ENCODE data around the gene BCAP29.
"Not testable (repeated sequence)": the region's sequence is repeated elsewhere in the genome, so short reads cannot be mapped to it uniquely, and the experiment has no call there.

The BCAP29 gene

DNA sequence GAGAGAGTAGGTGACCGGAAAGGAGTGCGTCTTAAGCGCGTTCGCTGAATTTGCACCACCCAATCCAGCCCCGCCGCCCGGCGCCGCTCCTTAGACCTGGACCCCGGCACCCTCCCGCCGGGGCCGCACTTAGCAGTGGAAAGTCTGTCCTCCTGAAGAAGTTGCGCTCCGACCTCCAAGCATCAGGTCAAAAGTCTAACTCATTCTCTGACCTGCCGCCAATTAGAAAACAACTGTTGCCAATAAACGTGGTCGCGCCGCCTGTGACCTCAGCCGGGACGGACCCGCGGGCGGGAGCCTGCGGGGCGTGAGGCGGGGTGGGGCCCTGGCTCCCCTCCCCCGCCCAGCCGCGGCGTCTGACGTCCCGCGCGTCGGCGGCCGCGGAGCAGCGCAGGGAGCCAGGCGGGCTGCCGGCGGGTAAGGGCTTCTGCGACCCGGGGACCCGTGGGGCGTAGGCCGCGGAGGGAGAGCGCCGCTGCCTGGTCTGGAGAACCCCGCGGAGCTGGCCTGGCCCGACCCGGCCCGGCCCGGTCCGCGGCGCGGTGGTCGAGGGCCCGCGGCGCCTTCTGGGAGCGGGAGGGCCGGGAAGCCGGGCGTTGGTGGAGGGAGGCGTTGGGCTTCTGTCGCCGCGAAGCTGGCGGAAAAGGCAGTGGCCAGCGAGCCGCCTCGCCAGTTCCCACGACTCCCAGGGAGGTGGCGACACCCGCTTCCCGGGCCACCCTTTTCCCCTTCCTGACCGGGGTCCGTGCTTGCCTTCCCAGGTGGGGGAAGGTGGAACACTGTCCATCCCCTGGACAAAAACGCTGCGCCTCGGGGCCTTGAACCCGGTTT lies at the start of gene BCAP29:
Gene BCAP29 (plus strand): TSS at position 362 of the 831 bp plus-strand sequence. CDS start 527 bp downstream, outside the sequence.
- DNase-seq (ENCODE audit: low read depth) = peak; percentile 25

DNA sequence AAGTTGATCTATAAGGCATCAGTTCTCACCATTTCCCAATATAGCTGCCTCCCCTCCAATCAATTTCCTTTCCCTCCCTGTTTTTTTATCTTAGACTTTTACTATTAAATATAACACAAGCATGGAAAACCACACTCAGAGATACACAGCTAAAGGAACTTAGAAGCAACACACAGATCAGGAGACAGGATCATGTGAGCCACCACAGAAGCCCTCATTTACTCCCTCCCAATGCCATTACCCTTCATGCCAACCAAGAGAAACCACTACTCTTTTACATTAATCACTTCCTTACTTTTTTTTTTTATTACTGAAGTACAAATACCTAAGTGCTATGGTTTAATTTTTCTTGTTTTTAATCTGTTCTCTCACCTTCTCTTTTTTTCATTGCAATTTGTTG lies 49.3 kb upstream of the BCAP29 start:
- DNase-seq (ENCODE audit: low read depth) = no peak

- no peak for DNase-seq (ENCODE audit: low read depth)
These were observed 45.9 kb upstream of the BCAP29 start for GRCh38 chr7:107534139-107534538.

GRCh38 chr7:107537228-107537627 lies 42.8 kb upstream of the BCAP29 start:
- DNase-seq (ENCODE audit: low read depth) = not testable (repeated sequence)

DNA sequence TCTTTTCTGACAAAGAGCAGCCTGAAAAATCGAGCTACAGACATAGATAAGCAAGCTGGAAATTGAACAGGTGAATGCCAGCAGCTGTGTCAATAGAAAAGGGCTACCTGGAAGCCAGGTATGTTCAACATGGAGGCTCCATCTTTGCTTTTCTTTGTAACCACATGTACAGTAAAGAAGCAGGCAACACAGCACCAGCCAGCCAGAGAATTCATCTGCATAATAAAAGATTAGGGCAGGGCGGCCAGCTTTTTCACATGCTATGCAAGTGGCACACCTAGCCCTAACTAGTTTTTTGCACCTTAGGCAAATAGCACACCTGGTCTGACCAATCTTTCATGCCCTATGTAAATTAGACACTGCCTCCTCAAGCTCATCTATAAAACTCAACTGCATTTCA lies 42.0 kb upstream of the BCAP29 start:
- no peak for DNase-seq (ENCODE audit: low read depth)

- no peak for DNase-seq (ENCODE audit: low read depth)
These were observed 36.6 kb upstream of the BCAP29 start for GRCh38 chr7:107543338-107543993.

DNA sequence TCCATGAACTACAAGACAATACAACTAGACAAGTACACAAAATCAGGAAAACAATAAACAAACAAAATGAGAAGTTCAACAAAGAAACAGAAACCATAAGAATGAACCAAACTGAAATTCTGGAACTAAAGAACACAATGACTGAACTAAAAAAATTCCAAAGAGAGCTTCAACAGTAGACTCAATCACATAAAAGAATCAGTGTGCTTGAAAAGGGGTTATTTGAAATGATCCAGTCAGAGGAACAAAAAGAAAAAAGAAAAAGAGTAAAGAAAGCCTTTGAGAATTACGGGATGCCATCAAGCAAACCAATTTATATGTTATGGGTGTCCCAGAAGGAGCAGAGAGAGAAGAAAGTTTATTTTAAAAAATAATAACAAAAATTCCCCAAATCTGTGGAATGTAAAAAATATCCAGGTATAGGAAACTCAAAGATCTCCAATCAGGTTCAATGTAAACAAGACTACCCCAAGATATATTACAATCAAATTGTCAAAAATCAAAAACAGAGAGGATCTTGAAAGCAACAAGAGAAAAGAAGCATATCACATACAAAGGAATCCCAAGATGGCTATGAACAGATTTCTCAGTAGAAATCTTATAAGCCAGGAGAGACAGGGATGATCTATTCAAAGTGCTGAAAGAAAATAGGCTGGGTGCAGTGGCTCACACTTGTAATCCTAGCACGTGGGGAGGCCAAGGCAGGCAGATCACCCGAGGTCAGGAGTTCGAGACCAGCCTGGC lies 35.0 kb upstream of the BCAP29 start:
- DNase-seq (ENCODE audit: low read depth) = no peak

GRCh38 chr7:107551936-107552335 lies 28.1 kb upstream of the BCAP29 start:
- no peak for DNase-seq (ENCODE audit: low read depth)

DNA sequence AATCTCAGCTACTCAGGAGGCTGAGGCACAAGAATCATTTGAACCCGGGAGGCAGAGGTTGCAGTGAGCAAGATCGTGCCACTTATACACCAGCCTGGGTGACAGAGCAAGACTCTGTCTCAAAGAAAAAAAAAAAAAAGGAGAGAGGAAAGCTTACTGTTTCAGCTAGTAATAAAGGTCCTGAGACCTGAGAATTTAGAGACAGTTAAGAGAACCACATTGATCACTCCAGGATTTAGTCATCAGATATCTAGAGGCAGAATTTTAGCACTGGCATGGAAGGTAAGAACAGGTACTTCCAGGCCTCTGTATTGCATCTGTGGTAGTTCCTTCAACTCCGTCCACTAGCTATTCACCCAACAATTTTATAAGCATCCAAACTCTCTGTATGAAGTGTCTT lies 24.2 kb upstream of the BCAP29 start:
- DNase-seq (ENCODE audit: low read depth) = no peak

- no peak for DNase-seq (ENCODE audit: low read depth)
These were observed 20.2 kb upstream of the BCAP29 start for GRCh38 chr7:107559864-107560263.

GRCh38 chr7:107560898-107561516 lies 19.0 kb upstream of the BCAP29 start:
- no peak for DNase-seq (ENCODE audit: low read depth)

- DNase-seq (ENCODE audit: low read depth) = peak; percentile 17
These were observed 16.8 kb upstream of the BCAP29 start for GRCh38 chr7:107563081-107563774.

- DNase-seq (ENCODE audit: low read depth) = peak; percentile 72
These were observed 16.1 kb upstream of the BCAP29 start, which contains the start of the genes COG5 and DUS4L for GRCh38 chr7:107563775-107564552. TSS of gene COG5 (minus strand) at chr7:107563920. CDS start at chr7:107563896, 24 bp downstream. TSS of gene DUS4L (plus strand) at chr7:107563971. CDS start at chr7:107567071, 3,100 bp downstream.

- DNase-seq (ENCODE audit: low read depth) = no peak
These were observed 15.3 kb upstream of the BCAP29 start for GRCh38 chr7:107564553-107565298.

DNA sequence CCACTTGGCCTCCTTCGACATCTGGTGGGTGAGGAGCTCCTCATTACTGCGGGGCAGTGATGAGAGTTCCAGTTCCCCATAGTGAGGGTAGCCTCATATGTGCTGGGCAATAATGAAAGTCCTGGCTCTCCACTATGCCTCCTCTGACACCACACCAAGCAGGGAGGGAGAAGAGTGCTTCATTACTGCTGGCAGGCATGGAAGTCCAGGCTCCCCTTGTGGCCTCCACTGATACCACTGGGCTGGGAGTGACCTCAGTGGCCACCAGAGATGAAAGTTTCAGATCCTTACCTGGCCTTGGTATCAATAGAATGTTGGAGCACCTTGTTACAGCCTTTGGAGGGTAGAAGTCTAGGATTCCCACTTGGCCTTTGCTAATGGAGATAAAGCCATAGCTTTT lies 9.7 kb upstream of the BCAP29 start:
- no peak for DNase-seq (ENCODE audit: low read depth)

- no peak for DNase-seq (ENCODE audit: low read depth)
These were observed 6.5 kb upstream of the BCAP29 start for GRCh38 chr7:107573537-107573936.

DNA sequence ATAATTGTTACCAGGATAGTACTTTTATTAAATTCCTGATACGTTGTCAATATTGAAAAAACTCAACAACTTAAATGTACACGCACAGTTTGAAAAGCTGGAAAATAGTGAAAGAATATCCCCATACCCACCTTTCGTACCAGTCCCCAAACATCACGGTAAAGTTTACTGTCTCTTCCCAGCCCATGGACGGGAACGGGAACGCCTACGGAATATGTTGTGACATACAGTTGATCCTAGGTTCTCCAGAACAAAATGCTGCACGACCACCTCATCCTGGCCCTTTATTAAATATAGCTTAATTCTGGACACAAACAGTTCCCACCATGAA lies 527 bp upstream of the BCAP29 start:
- DNase-seq (ENCODE audit: low read depth) = no peak

DNA sequence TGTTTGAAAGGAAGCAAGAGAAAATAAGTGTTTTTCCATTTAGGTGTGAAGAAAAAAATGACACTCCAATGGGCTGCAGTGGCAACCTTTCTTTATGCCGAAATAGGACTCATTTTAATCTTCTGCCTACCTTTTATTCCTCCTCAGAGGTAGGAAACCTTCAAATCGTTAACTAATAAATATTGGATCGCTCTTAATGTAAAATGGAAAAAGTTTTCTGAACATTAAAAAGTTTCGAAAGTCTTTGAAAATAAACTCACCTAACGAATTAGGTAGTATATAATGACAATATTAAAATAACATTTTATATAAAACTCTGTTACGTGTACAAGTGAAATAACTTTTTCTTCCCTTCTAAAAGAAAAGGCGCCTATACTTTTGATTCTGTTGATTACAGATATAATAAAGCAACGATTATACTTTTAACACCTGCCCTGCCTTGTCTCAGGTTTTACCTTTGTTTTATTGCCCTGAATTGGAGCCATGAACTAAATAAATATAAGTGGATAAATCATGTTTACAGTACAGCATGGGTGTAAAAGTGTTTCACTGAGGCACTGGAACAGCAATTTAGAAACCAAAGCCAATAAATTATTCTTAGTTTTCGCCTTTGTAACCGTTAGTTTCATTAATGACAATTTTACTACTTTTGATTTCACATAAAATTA lies 804 bp downstream of the BCAP29 start:
- DNase-seq (ENCODE audit: low read depth) = no peak

DNA sequence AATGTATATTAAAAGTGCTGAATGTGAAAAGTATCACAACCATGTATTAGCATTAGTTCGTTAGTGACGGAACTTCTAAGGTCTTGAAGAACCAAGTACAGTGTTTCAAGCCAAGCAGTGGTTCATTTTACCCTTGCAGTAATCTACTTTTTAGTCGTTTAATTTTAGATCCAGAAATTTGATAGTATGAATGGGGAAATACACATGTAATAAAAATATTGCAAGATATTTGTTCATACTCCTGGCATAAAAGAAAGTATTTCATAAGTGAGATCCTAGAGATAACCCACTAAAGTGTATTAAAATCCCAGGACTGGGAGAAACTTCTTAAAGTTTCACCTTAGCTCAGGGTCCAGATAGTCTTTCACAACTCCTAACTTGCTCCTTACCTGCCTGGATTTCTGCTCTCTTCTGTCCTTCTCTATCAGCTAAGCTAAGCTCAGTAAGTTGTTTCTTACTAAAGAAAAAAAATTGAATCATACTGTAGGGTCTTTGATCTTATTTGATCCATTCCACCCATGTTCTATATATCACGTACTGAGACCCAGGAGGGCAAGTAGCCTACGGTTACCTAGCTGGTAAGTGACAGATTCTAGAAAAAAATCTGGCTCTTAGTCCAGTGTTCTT lies 1.5 kb downstream of the BCAP29 start:
- no peak for DNase-seq (ENCODE audit: low read depth)

Measured in stimulated activated CD8-positive, alpha-beta memory T cell treated with anti-CD3 and anti-CD28 coated beads, Interleukin-12 subunit alpha, Interleukin-12 subunit beta, amount 100 ng/mL, for 1 hour (primary cell).